OCI-LY3 (cell line): ENCODE measurements around the gene ADAM33.

ENCODE experiments used
- H2AFZ ChIP-seq: fragments of 200-600, 300-600 bp; shearing (Covaris generic); 2 replicates; pipeline ENCODE4 v1.6.0; 2014; ENCODE audit warnings: antibody characterized with exemption, low read depth, low read length
- H3K27ac ChIP-seq: fragments of 200-600, 300-600 bp; sonication (generic); 2 replicates; pipeline ENCODE4 v1.5.1; 2014; ENCODE audit warnings: mild to moderate bottlenecking, low read length, moderate library complexity, mixed read lengths
- H3K27me3 ChIP-seq: fragments of 200-600, 300-600 bp; sonication (generic); 2 replicates; pipeline ENCODE4 v1.6.1; 2014; ENCODE audit warnings: low read depth, low read length, mixed read lengths
- H3K36me3 ChIP-seq: fragments of 200-600, 300-600 bp; sonication (generic); replicated peaks from 2 replicates; pipeline ENCODE3; 2014; ENCODE audit warnings: low read depth, low read length, mixed read lengths
- H3K4me1 ChIP-seq: fragments of 300-600, 200-600 bp; sonication (generic); 2 replicates; pipeline ENCODE4 v1.6.1; 2014; ENCODE audit warnings: low read length, mixed read lengths
- H3K4me2 ChIP-seq: fragments of 200-600, 300-600 bp; sonication (generic); 2 replicates; pipeline ENCODE4 v1.6.1; 2014; ENCODE audit warnings: low read length, mixed read lengths
- H3K4me3 ChIP-seq: fragments of 300-600, 200-600 bp; sonication (generic); 2 replicates; pipeline ENCODE4 v1.5.1; 2014; ENCODE audit warnings: antibody characterized with exemption, mild to moderate bottlenecking, low read length, moderate library complexity
- H3K79me2 ChIP-seq: fragments of 300-600, 200-600 bp; shearing (Covaris generic); 2 replicates; pipeline ENCODE4 v1.6.1; 2014; ENCODE audit warnings: mild to moderate bottlenecking, low read length, mixed read lengths
- H3K9ac ChIP-seq: fragments of 300-600, 200-600 bp; shearing (Covaris generic); 2 replicates; pipeline ENCODE4 v1.6.0; 2014; ENCODE audit warnings: mild to moderate bottlenecking, low read length, moderate library complexity
- H3K9me3 ChIP-seq: fragments of 200-600, 300-600 bp; shearing (Covaris generic); 2 replicates; pipeline ENCODE4 v1.6.1; 2014; ENCODE audit warnings: low read length, mixed read lengths; ENCODE audit not compliant: insufficient read depth
- H4K20me1 ChIP-seq: fragments of 200-600, 300-600 bp; sonication (generic); 2 replicates; pipeline ENCODE4 v1.6.1; 2016; ENCODE audit warnings: low read length, mixed read lengths; ENCODE audit not compliant: insufficient read depth
- CTCF ChIP-seq: fragments of 200-600, 300-600 bp; sonication (generic); IDR thresholded peaks from 2 replicates; pipeline ENCODE4 v1.5.1; 2014; ENCODE audit warnings: antibody characterized with exemption, low read length, low read depth
- EZH2phosphoT487 ChIP-seq: fragments of 200-600 bp; shearing (Covaris generic); IDR thresholded peaks from 2 replicates; pipeline ENCODE4 v1.6.1; 2018; ENCODE audit warnings: antibody characterized with exemption, mixed run types, low read depth

Gene ADAM33

GRCh38 chr20:3659492-3660261 lies 22.1 kb downstream of the ADAM33 start:
- peaks cover 23% of the 10 kb centered on the region for H3K4me1 ChIP-seq
- peak overlapping the region; percentile 83 for H3K4me2 ChIP-seq
- peak overlapping the region; percentile 94; the same call in 1 of the 2 replicates for H2AFZ ChIP-seq
- no peaks in the 10 kb centered on the region for H3K27me3 ChIP-seq
- no peaks in the 10 kb centered on the region for H3K79me2 ChIP-seq
- no peaks in the 10 kb centered on the region for H3K9me3 ChIP-seq
- peak overlapping the region; percentile 57 for H3K9ac ChIP-seq
- TF ChIP-seq EZH2phosphoT487, result no peak
- TF ChIP-seq CTCF, result no peak
- no peaks in the 10 kb centered on the region for H3K36me3 ChIP-seq
- peak overlapping the region; percentile 63 for H3K4me3 ChIP-seq
- H3K27ac ChIP-seq, result peak overlapping the region; percentile 71
- no peaks in the 10 kb centered on the region for H4K20me1 ChIP-seq

- Histone ChIP-seq H3K27me3 (no peaks in the 10 kb centered on the region), H3K4me2 (peak overlapping the region; percentile 83), H3K27ac (peak overlapping the region; percentile 71), H4K20me1 (no peaks in the 10 kb centered on the region), H3K9me3 (no peaks in the 10 kb centered on the region), H3K79me2 (no peaks in the 10 kb centered on the region), H3K36me3 (no peaks in the 10 kb centered on the region), H3K4me3 (peak overlapping the region; percentile 63), H3K4me1 (peaks cover 23% of the 10 kb centered on the region), H3K9ac (peak overlapping the region; percentile 57), H2AFZ (peak overlapping the region; percentile 94)
- no peak for TF ChIP-seq EZH2phosphoT487
- TF ChIP-seq CTCF, result no peak
Observed at GRCh38 chr20:3658716-3659491, 22.9 kb downstream of the ADAM33 start.

- Histone ChIP-seq H3K9ac (peak overlapping the region; percentile 46; the same call in 1 of the 2 replicates), H3K27ac (peak overlapping the region; percentile 71), H3K27me3 (no peaks in the 10 kb centered on the region), H4K20me1 (no peaks in the 10 kb centered on the region), H3K36me3 (no peaks in the 10 kb centered on the region), H3K4me2 (peak overlapping the region; percentile 83), H3K4me1 (peaks cover 23% of the 10 kb centered on the region), H3K4me3 (peak overlapping the region; percentile 63), H3K9me3 (no peaks in the 10 kb centered on the region), H3K79me2 (no peaks in the 10 kb centered on the region), H2AFZ (peak overlapping the region; percentile 94)
- no peak for TF ChIP-seq CTCF
- no peak for TF ChIP-seq EZH2phosphoT487
Observed at GRCh38 chr20:3658019-3658715, 23.6 kb downstream of the ADAM33 start.

GRCh38 chr20:3655131-3655405 lies 26.7 kb downstream of the ADAM33 start:
- no peaks in the 10 kb centered on the region for H4K20me1 ChIP-seq
- no peaks in the 10 kb centered on the region for H3K27me3 ChIP-seq
- H3K79me2 ChIP-seq, result no peaks in the 10 kb centered on the region
- no peak overlapping the region for H3K9ac ChIP-seq
- H3K4me3 ChIP-seq, result no peak overlapping the region
- H3K9me3 ChIP-seq, result no peaks in the 10 kb centered on the region
- no peaks in the 10 kb centered on the region for H3K36me3 ChIP-seq
- H2AFZ ChIP-seq, result no peak overlapping the region
- H3K4me2 ChIP-seq, result no peak overlapping the region
- no peak for TF ChIP-seq CTCF
- TF ChIP-seq EZH2phosphoT487, result no peak
- H3K4me1 ChIP-seq, result peaks cover 39% of the 10 kb centered on the region
- no peak overlapping the region for H3K27ac ChIP-seq
